Lung microvascular endothelial cell (primary cell): ENCODE results near the gene MRPL37. TPM values are rescaled to one million over a fixed set of nuclear protein-coding genes. Genes with fewer than 3 reads are reported as not detected.

Experiments used
- DNase-seq, 2 donors: peaks; one replicate each; pipeline versions ENCODE4 v3.0.0 to v3.0.0-alpha.2; 2010; ENCODE audit warnings: low read depth in 2 of 2
- total RNA-seq: library from RNA; depleted of rRNA; stranded (reverse); fragments of >200 nt; gene quantifications from 2 replicates; pipeline ENCODE4 v1.2.1, GENCODE V29; 2014

Gene MRPL37
- total RNA-seq, 1 donor from 2014 or later = 35.5 TPM

GRCh38 chr1:54239631-54240031 lies 39.7 kb downstream of the MRPL37 start:
- DNase-seq = no peak

- DNase-seq = no peak
These were observed 40.9 kb downstream of the MRPL37 start for GRCh38 chr1:54240741-54241335.

DNA sequence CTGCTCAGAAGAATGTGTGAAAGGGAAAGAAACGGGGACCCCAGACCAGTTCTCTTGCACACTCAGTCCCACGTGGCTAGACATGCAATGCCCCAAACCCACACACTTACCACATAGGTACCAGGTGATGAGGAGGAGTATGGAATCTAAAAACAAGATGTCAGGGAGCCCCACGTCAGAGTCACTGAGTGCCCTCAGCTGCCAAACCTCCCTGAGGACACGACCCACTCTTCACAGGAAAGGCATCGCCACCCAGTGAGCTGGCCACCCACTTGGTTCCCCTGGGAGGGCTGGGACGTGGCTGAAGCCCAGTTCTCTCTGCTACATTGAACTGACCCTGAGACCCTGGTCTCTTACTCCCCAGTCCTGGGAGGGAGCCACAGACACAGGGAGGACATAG lies 41.4 kb downstream of the MRPL37 start:
- no peak for DNase-seq

DNA sequence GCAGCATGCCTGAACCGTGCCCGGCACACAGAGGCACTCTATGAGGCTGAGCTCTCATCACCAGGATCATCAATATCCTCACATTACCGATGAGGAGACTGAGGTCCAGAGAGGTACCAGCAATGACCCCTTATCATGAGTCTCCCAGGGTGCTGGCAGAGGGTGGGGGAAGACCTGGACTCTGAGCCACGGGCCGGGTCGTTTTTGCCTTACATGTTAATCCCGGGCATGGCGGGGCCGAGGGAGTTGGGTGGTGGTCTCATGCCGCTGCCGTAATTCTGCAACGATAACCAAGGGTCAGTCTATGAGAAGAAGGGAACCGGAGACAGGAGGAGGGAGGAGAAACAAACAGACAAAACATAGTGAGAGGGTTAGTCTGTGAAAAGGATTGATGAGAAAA lies 43.1 kb downstream of the MRPL37 start:
- DNase-seq = no peak

- DNase-seq = no peak
These were observed 44.7 kb downstream of the MRPL37 start for GRCh38 chr1:54244655-54245054.

DNA sequence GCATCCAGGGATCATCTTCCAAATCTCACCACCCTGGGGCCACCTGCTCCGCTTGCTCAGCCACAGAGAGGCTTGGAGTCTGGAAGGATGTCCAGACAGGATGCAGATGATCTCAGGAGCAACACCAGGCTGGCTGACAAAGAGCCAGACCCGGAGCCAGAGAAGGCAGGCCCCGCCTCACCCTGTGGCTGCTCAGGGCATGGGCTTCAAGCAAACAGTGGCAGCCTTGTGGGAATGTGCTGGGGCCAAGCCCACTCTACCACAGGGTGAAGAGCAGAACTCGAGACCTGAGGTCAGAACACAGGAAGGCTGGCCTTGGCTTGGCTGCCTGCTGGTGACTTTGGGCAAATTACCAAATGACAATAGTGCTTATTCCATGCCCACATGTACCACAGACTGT lies 45.5 kb downstream of the MRPL37 start:
- peak; percentile 36 to 52 for DNase-seq

GRCh38 chr1:54246116-54246721 lies 46.3 kb downstream of the MRPL37 start:
- DNase-seq = no peak

DNA sequence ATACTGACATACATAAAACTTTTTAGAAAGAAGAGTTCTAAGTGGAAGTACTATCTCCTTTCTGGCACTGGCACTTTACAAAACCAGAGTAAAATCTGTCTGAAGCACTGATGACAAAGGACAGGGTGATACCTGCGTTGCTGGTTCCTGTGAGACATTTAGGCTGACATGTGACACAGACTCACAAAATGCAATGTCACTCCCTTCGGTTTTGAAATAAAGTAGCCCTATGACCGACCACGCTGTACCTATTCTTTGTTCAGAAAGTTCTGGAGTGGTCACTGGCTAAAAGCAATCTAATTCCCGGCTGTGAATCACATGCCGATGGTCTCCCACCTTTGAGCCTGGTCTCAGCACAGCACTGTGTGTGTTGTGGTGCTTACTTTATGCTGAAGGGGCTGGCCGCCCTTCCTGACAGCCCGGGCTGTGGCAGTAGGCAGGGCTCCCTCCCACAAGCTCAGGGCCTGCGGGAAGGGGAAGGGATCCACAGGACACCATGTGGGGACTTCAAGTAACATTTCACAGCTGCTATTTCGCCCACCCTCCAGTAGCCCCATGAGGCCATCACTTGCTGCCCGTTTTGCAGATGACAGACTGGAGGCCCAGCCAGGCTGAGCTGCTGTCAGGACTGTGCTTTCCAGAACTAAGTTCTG lies 48.0 kb downstream of the MRPL37 start:
- DNase-seq = no peak

DNA sequence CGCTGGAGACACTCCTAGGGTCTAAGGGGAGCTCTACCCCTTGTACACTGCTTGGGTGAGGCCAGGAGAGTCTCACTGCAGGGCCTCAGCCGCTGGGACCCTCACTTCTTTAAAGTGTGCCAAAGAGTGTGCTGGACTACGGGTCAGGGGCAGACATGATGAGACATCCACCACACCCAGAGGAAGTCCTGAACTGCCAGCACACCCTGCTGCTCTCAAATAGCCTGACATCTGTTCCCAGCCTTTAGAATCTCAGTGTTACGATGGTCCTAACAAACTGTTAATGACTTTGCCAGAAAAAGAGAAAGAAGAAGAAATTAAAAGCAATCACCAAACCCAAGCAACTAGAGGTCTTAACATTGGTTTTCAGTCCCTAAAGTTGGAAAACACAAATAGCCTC lies 49.0 kb downstream of the MRPL37 start:
- peak in 1 of 2 donors; percentile 42 for DNase-seq

DNA sequence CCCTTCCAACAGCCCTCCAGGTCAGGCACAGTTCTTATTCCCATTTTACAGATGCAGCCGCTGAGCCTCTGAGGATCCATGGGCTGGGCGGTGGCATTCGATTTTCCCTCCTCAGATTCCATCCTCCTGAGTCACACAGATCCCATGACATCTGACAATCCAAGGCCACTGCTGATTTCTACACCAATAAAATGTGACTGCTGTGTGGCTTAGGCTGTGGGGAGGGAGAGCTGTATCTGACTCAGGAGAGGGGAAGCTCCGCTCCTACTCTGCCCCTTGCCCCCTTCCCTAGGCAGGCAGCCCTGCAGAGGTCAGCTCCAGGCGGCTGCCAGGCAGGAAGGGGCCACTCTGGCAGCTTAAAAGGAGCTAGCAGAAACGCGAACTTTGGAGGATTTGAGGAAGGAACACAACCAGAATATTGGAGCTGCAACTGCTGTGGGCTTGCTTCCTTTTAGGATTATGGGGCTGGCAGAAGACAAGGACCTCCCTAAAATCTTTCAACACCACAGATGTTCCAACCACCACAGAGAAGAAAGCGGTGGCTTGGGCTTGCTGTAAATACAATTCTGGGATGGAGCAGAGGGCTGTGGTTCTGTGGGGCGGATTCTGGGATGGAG lies 50.0 kb downstream of the MRPL37 start:
- DNase-seq = peak; percentile 61 to 71

GRCh38 chr1:54250670-54251069 lies 50.7 kb downstream of the MRPL37 start:
- no peak for DNase-seq

DNA sequence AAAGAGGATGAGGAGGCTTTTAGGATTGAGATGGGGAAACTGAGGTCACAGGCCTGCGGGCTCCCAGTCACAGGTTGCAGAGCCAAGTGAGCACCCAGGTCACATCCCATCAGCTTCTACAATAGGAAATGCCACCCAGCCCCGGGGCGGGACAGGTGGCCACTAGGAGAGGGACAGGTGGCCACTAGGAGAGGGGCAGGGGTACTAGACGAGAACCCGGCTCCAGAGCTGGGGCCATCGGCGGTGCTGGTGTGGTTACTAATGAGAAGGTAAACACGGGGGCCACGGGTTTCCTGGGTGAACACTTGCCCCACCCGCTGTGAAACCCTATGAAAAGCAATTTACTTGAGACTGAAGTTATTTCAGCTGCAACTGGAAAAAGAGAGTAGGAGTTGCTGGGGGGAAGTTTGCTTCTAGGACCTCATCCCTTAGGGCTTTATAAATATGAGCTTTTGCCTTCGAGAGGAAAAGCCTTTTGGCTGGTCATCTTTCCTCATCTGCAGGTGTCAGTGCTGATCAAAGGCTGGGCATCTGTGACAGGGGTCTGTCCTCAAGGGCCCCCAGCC lies 52.5 kb downstream of the MRPL37 start:
- no peak for DNase-seq

DNA sequence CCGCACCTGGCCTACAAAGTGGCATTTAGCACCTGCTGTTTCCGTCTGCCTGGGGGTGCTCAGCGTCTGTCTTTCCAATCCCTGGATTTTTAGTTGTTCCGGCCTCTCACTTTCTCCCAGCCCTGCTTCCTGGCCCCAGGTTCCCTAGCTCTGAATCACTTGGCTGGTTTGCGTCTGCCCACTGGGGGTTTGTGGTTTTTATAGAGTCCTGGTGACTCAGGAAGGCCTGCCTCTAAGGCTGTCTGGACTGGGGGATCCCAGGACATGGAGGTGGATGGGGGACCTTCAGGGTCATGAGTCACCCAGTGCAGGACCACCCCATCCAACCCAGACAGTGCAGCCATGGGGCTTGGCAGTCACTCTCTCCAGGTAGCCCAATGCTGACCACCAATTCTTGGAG lies 53.5 kb downstream of the MRPL37 start:
- DNase-seq = peak; percentile 42 to 88

DNA sequence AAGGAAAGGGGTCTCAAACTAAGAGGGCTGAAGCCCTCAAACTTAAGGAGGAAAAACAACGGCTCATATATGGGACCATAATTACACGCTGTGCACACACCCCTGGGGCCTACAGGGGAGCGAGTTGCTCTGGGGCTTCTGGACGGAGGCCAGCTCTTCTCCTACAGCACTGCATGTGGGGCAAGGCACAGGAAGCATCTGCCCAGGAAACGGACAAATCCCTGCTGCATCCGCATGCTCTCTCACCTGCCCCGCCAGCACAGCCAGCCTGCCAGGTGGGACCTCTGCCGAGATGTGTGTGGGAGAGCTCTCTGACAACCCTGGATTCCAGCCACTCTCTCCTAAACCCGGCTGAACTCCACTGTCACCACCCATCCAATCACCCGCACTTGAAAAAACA lies 54.1 kb downstream of the MRPL37 start:
- DNase-seq = peak; percentile 88 to 92

- peak; percentile 38 to 52 for DNase-seq
These were observed 55.2 kb downstream of the MRPL37 start for GRCh38 chr1:54255026-54255702.

- DNase-seq = no peak
These were observed 56.8 kb downstream of the MRPL37 start for GRCh38 chr1:54256522-54257345.

- no peak for DNase-seq
These were observed 57.3 kb downstream of the MRPL37 start for GRCh38 chr1:54257346-54257620.

DNA sequence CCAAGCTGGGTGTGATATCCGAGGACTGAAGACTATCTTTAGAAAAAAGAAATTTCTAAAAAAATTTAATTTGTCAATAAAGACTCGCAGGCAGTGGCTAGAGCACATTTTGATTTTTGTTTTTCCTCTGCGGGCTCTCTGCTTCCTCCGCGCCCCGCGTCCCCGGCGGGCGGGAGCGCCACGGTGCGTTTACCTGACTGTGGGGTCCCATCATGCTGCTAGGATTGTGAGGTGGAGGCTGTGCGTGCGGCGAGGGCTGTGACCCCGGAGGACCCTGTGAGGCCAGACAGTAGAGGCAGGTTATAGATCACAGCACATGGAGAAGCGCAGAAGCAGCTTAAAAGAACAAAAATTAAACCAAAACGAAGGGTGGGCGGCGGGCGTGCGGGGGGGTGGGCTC lies 57.9 kb downstream of the MRPL37 start:
- no peak for DNase-seq

GRCh38 chr1:54259546-54260140 lies 59.7 kb downstream of the MRPL37 start:
- no peak for DNase-seq

DNA sequence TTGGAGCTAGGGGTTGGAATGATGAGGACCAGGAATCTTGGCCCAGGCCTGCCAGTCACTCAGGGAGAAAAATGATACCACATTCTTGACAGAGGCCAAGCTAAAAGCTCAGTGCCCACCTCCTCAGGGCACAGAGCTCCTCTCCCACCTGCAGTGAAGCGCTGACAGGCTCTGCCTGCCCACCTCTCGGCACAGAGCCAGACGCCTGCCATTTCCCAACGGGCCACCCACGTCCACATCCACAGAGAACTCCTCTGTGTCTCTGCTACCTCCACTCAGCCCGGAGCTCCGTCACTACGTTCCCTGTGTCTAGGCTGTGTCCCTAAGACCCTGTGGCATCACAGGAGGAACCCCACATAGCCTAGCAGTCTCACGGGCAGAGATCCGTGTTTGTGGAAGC lies 60.8 kb downstream of the MRPL37 start:
- DNase-seq = no peak

DNA sequence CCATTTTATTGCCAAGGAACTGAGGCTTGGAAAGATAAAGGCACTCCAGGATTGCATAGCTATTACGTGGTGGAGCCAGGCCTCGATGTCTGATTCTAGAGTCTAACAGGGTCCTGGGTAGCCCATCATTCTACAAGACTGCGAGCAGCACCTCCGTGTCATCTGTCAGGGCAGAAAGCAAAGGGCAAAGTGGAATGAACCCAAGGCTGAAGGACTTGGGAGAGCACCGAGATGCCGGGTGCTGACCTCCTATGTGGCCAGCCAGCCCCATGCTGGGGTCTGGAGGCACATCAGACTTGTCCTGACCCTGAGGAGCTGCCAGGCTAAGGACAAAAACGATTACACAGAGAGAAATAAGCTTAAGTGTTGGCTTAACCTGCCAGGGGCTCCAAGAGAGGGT lies 62.3 kb downstream of the MRPL37 start:
- DNase-seq = no peak
